ENCODE results near the gene HPSE2.

Gene HPSE2

DNA sequence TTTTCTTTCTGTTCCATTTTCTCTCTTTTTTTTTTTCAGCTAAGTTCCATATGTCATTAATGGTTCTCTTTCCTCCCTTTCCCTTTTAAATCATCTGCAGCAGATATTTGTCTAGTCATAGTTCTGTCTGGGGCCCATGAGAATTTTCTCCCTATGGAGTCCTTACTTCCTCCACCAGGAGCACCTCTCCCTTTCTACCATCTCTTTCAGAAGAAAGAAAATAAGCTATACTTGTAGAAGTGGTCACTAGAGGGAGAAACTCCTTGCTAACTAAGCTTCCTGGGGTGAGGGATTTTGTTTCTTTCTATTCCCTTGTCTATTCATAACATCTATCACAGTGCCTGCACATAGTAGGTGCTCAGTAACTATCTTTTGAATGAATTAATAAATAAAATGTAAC is 558.8 kb downstream of the HPSE2 start:
- DNase-seq (ENCODE audit: low read depth) = no peak

DNA sequence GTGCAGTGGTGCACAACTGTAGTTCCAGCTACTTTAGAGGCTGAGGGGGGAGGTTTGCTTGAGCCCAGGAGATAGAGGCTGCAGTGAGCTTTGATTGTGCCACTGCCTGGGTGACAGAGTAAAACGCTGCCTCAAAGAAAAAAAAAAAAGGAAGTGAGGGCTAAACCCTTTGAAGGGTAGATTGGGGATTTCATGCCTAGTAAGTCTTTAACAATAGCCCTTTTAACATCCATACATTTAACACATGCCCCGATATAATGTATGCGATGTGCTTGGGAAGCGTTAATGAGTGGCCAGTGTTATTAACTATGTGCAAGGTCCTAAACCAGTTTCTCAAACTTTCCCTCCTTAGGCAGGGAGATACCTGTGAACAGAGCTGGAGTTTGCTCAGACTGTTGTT is 559.8 kb downstream of the HPSE2 start:
- no peak for DNase-seq (ENCODE audit: low read depth)

DNA sequence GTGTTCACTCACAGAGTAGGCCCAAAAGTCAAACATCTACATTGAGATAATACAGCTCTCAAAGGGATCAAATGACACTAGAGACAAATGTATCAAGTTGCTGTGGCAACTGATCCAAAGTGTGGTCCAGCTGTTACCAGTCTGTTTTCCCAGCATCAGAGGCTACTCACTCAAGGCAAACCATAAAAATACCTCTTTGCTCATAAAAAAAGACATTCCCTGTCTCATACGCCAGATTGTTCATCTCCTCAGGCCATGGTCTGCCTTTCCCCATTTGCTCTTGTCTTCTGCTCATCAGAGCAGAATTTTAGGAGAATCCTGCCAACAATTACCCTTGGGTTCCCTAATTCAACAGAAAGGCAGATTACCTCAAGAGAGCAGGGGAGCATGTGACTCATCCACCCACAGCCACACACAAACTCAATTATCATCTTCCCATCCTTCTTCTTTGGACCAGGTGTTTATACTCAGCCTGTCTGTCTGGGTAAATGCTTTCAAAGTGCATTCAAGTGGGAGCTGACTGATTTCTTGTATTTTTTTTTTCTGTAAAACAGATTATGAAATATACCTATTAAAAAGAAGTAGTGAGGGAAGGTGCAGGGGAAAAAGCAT is 562.4 kb downstream of the HPSE2 start:
- DNase-seq (ENCODE audit: low read depth) = no peak

GRCh38 chr10:98667081-98667480 is 568.6 kb downstream of the HPSE2 start:
- no peak for DNase-seq (ENCODE audit: low read depth)

- no peak for DNase-seq (ENCODE audit: low read depth)
Observed at GRCh38 chr10:98666276-98666675, 569.4 kb downstream of the HPSE2 start.

DNA sequence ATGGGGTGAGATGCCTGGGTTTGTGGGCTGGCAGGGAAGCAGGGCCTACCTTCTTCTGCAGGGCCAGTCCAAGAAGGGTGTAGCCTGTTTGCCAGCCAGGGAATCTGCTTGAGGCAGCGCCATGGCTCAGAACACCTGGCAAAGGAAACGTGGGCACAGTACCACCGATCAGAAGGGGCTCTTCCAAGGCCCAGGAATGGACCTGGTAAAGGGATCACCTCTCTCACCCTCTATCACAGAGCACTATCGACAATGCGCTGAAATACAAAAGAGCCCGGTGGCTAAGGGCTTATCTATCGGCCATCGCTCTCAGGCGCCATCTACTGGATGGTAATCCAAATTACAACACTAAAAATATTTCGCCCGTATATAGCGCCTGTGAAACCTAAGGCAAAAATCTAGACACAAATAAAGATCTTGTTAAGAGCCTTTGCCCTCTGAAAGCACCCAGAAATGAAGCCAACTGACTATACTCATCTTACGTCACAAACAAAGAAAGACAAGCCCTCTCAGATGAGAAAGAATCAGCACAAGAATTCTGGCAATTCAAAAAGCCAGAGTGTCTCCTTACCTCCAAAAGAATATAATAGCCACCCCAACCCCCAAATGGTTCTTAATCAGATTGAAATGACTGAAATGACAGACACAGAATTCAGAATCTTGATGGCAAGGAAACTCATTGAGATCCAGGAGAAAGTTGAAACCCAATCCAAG is 571.2 kb downstream of the HPSE2 start:
- DNase-seq (ENCODE audit: low read depth) = no peak

GRCh38 chr10:98659951-98660350 is 575.7 kb downstream of the HPSE2 start:
- DNase-seq (ENCODE audit: low read depth) = no peak

GRCh38 chr10:98655492-98655891 is 580.2 kb downstream of the HPSE2 start:
- DNase-seq (ENCODE audit: low read depth) = no peak

- no peak for DNase-seq (ENCODE audit: low read depth)
Observed at GRCh38 chr10:98649170-98649569, 586.5 kb downstream of the HPSE2 start.

GRCh38 chr10:98646998-98647917 is 588.4 kb downstream of the HPSE2 start:
- no peak for DNase-seq (ENCODE audit: low read depth)

DNA sequence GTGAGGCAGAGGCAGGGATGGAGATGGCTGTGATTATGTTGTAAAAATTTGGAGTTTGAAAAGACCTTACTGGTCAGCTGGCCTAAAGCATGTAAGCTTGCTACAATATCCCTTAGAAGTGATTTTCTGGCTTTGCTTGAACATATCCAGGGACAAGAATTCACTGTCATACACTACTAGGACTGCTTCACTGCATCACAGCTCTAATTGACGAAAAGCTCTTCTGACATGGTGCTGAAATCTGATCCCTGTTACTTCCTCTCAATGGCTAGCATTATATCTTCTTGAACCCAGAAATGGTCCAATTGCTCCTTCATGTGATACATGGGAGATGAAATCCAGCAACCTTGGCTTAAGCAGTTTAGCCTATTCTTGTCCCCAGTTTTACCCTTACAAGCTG is 591.2 kb downstream of the HPSE2 start:
- no peak for DNase-seq (ENCODE audit: low read depth)

DNA sequence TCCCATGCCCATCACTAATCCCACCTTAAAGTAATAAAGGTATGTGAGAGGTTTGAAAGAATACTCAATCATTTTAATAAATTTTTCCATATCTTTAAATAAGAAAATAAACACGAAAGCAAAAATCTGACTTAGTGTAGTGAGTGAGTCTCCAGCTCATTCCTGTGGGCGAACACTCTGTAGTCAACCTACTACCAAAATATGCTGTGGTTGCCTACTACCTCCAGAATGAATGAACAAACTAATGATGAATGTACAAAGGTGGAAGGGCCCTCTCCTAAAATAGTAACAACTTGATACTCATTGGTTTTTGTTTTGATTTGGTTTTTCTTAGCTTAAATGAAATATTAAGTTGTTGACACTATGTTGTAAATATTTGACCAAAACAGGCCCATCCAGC is 593.4 kb downstream of the HPSE2 start:
- DNase-seq (ENCODE audit: low read depth) = no peak

GRCh38 chr10:98638920-98639319 is 596.7 kb downstream of the HPSE2 start:
- DNase-seq (ENCODE audit: low read depth) = no peak

- DNase-seq (ENCODE audit: low read depth) = no peak
Observed at GRCh38 chr10:98636921-98637329, 598.7 kb downstream of the HPSE2 start.

- DNase-seq (ENCODE audit: low read depth) = no peak
Observed at GRCh38 chr10:98632456-98633150, 603.0 kb downstream of the HPSE2 start.

DNA sequence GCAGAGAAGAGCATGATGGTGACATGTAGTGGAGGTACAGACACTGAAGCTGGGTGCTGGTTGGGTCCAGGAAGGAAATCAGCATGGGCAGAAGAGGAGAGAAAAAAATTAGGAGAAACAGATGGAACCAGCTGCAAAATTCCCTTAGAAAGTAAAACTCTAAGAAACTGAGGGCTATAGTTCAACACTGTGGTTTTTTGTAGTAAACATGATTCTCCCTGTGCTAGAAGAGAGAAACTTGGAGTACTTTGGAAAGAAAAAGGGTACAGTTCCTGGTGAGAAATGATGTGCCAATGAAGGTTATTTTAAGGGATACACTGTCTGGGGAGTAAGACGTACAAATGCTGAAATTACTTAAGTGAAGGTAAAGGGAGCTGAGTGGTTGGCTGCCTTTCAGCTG is 607.4 kb downstream of the HPSE2 start:
- DNase-seq (ENCODE audit: low read depth) = no peak

GRCh38 chr10:98627711-98628110 is 607.9 kb downstream of the HPSE2 start:
- no peak for DNase-seq (ENCODE audit: low read depth)

GRCh38 chr10:98624963-98625362 is 610.7 kb downstream of the HPSE2 start:
- DNase-seq (ENCODE audit: low read depth) = no peak

DNA sequence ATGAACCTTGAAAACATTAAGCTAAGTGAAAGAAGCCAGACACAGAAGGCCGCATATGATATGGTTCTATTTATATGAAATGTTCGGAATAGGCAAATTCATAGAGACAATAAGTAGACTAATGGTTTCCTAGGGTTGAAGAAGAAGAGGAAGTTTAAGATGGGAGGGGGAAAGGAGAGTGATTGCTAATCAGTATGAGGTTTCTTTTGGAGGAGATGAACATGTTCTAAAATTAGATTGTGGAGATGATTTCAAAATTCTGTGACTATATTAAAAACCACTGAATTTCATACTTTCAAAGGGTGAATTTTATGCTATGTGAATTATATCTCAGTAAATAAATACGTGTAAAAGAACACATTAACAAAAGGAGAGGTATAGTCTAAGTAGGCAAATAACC is 612.5 kb downstream of the HPSE2 start:
- DNase-seq (ENCODE audit: low read depth) = no peak

DNA sequence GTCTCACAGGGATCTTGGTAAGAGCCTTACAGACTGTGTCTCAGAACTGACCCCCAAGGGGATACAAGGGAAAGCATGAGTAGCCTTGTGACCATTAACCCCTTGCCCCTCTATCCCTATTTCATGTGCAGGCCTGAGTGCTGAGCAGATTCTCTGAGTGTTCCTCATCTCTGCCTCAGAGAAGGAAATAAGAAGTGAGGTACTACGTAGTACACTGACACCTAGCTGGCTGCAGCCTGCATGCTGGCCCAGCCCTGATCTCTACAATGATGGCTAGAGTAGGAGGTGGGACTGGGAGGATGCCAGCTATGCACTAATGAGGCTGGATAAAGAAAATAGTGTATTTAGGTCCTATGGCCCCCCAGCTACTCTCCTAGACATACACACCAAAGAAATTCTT is 614.0 kb downstream of the HPSE2 start:
- no peak for DNase-seq (ENCODE audit: low read depth)

- DNase-seq (ENCODE audit: low read depth) = no peak
Observed at GRCh38 chr10:98620503-98620902, 615.1 kb downstream of the HPSE2 start.

DNA sequence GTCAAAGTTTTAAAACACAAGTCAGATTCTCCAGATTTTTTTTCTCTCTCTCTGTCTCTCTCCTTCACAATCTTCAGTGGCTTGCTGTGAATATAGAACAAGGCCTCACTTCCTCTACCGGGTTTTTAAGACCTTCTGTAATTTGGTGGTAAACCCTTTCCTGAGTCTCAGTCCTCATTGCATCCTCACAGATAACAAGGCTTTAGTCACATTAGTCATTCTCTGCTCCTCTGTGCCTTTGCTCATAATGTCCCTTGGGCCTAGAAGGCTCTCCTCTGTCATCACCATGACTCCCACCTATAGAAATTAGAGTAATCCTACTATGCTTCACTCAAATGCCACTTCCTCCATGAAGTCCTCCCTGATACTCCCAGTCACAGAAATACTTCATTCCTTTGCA is 616.2 kb downstream of the HPSE2 start:
- DNase-seq (ENCODE audit: low read depth) = no peak

Measured in stromal cell of bone marrow (primary cell).